Heart left ventricle (tissue), 16 donors: ENCODE results near the gene KLHL29. TPM values are rescaled to one million over a fixed set of nuclear protein-coding genes. Genes with fewer than 3 reads are reported as not detected.

Source experiments
- ATAC-seq, 4 donors: fragments of 200-7000 bp; cut with Tn5 transposase; one replicate each; pipeline ENCODE4 v1.9.1; 2020 to 2022; ENCODE audit warnings: moderate library complexity in 4 of 4, mild to moderate bottlenecking in 3 of 4, moderate number of reproducible peaks in 1 of 4
- DNase-seq, 5 donors: peaks; one replicate each; pipeline ENCODE4 v3.0.0-alpha.2; 2020
- H3K27ac ChIP-seq, 12 donors: fragments of 200-600 bp; sonication (generic) in 4 of 12; one replicate each; pipeline versions ENCODE4 v1.5.0 to v1.8.0; 2016 to 2022; ENCODE audit warnings: mild to moderate bottlenecking in 2 of 12
- H3K27me3 ChIP-seq, 9 donors: fragments of 200-600 bp; sonication (generic) in 2 of 9; one replicate each; pipeline versions ENCODE4 v1.5.1 to v1.8.0; 2016 to 2022; ENCODE audit warnings: mild to moderate bottlenecking in 3 of 9
- H3K36me3 ChIP-seq, 9 donors: fragments of 200-600 bp; sonication (generic) in 2 of 9; one replicate each; pipeline versions ENCODE4 v1.5.0 to v1.8.0; 2018 to 2022; ENCODE audit warnings: mild to moderate bottlenecking in 2 of 9
- H3K4me1 ChIP-seq, 12 donors: fragments of 200-600 bp; sonication (generic) in 4 of 12; one replicate each; pipeline versions ENCODE4 v1.5.0 to v1.8.0; 2016 to 2022; ENCODE audit warnings: mild to moderate bottlenecking in 3 of 12
- H3K4me3 ChIP-seq, 12 donors: fragments of 200-600 bp; sonication (generic) in 4 of 12; one replicate each; pipeline versions ENCODE4 v1.5.0 to v1.8.0; 2017 to 2022; ENCODE audit warnings: mild to moderate bottlenecking in 9 of 12, moderate library complexity in 4 of 12
- H3K9me3 ChIP-seq, 12 donors: fragments of 200-600 bp; sonication (generic) in 4 of 12; one replicate each; pipeline versions ENCODE4 v1.5.0 to v1.8.0; 2016 to 2022; ENCODE audit warnings: mild to moderate bottlenecking in 1 of 12
- POLR2A ChIP-seq, 2 donors: fragments of 450-650 bp; IDR thresholded peaks; one replicate each; pipeline ENCODE4 v1.6.1; 2017; ENCODE audit warnings: antibody characterized with exemption in 2 of 2, mild to moderate bottlenecking in 2 of 2, moderate library complexity in 2 of 2
- WGBS, 4 donors: extraction: QIAGEN DNeasy Blood & Tissue Kit in 2 of 4; methylation state at CpG; one replicate each; pipeline versions ENCODE4 v1.1.5 to v1.1.7; 2013 to 2018; 5-methylcytosine and 5-hydroxymethylcytosine counted together
- intact Hi-C, 10 donors: fragments of 100-400 bp; cut with DNase I; formaldehyde crosslinking; loops; one replicate each; pipeline versions ENCODE4 v1.11.1 to v1.14.2; 2022
- polyA plus RNA-seq, 2 donors: library from polyadenylated mRNA; stranded (reverse); fragments of 200-250 nt; gene quantifications; one replicate each; pipeline ENCODE4 v1.2.3, GENCODE V29; 2013
- total RNA-seq, 9 donors: library from RNA; depleted of rRNA in 2 of 9; stranded (reverse); fragments of >200 nt in 2 of 9; fragmentation: NEBNext Ultra II Directional in 3 of 9; extraction: Animal tissue kit (Norgen Biotek cat#: 25700) in 3 of 9; gene quantifications; one replicate each; pipeline versions ENCODE4 v1.1.0 to v1.2.4, GENCODE V29; 2016 to 2023
- TF ChIP-seq, protein P1 (sequence below), 12 donors: fragments of 200-600 bp; sonication (generic) in 4 of 12; IDR thresholded peaks; one replicate each; pipeline versions ENCODE4 v1.5.0 to v1.8.0; 2018 to 2022; ENCODE audit warnings: antibody characterized with exemption in 12 of 12, mild to moderate bottlenecking in 5 of 12
- donor health status: ischemic (EF 13 %, LVEDD 7.1; RV severe dilation, severe dysfunction).
- donor health status: healthy with polysubstance abuse.
- donor health status: DM: no; HTN: yes; CAD: no.
- donor health status: DM: no; HTN: no; CAD: no.
- donor health status: ischemic (EF 25% LVEDD 6.9; RV normal size, moderate dysfunction).
- donor health status: ischemic (EF 25% LVEDD 5.7; RV mildly dilated, moderate dysfunction).
- donor health status: healthy.
- donor health status: DM: yes; HTN: yes; CAD: no.
- donor health status: ischemic (EF 35%, LVEDD 5.7; RV mildly dilated, moderate dysfunction).
- donor health status: nonischemic (EF 11% LVEDD 7.7; RV severe dilation, severe dysfunction).
- donor health status: DM: yes; HTN: yes; CAD: no.
- donor health status: PGD.
- donor health status: ischemic (EF 29% LVEDD 5.4; RV normal size, mild dysfunction).
- donor health status: nonischemic (EF 23%, LVEDD 6.1; RV moderate dilation, normal function).

Gene KLHL29
- total and polyA plus RNA-seq, 11 donors, result 0.74 to 2.7 (median 1.1) TPM

DNA sequence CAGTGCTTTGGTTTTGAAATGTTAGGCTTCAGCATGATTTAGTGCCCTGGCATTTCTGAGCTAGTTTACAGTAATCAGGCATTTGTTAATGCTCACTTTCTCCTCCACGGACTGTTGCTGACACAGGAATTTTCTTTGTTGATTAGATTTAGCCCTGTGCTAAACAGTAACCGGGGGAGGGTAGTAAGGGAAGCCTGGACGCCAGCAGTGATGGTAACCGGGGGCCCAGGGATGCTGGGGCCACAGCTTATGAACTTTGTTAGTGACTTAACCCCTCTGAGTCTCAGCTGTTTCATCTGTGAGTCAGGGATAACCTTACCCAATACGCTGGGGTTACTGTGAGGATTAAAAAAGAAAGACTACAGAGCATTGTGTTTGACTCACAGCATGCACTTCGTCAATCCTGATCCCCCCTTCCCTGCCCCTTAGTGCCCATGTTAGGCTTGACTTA lies 33.5 kb downstream of the KLHL29 start:
- intact Hi-C loops, result loop anchor here in 1 of 10 donors (10.0 kb wide), 1 partner anchor 136 kb away; no protein-coding TSS in a partner anchor
- Histone ChIP-seq H3K9me3 (no peaks in the 10 kb centered on the region), H3K27ac (peak overlapping the region in 1 of 12 donors; percentile 70), H3K4me3 (no peak overlapping the region), H3K27me3 (no peaks in the 10 kb centered on the region), H3K36me3 (no peaks in the 10 kb centered on the region), H3K4me1 (peaks cover 0 to 5% (median 0%) of the 10 kb centered on the region in 12 donors)
- TF ChIP-seq, protein P1, sequence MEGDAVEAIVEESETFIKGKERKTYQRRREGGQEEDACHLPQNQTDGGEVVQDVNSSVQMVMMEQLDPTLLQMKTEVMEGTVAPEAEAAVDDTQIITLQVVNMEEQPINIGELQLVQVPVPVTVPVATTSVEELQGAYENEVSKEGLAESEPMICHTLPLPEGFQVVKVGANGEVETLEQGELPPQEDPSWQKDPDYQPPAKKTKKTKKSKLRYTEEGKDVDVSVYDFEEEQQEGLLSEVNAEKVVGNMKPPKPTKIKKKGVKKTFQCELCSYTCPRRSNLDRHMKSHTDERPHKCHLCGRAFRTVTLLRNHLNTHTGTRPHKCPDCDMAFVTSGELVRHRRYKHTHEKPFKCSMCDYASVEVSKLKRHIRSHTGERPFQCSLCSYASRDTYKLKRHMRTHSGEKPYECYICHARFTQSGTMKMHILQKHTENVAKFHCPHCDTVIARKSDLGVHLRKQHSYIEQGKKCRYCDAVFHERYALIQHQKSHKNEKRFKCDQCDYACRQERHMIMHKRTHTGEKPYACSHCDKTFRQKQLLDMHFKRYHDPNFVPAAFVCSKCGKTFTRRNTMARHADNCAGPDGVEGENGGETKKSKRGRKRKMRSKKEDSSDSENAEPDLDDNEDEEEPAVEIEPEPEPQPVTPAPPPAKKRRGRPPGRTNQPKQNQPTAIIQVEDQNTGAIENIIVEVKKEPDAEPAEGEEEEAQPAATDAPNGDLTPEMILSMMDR (IDR thresholded peaks at IDR 0.05), result no peak
- TF ChIP-seq POLR2A (IDR thresholded peaks at IDR 0.05), result no peak
- DNase-seq (no peak), ATAC-seq (no peak)
- 66 to 73% (median 67%) methylated on average over 6 of the region's 6 CpGs for WGBS, 4 donors

DNA sequence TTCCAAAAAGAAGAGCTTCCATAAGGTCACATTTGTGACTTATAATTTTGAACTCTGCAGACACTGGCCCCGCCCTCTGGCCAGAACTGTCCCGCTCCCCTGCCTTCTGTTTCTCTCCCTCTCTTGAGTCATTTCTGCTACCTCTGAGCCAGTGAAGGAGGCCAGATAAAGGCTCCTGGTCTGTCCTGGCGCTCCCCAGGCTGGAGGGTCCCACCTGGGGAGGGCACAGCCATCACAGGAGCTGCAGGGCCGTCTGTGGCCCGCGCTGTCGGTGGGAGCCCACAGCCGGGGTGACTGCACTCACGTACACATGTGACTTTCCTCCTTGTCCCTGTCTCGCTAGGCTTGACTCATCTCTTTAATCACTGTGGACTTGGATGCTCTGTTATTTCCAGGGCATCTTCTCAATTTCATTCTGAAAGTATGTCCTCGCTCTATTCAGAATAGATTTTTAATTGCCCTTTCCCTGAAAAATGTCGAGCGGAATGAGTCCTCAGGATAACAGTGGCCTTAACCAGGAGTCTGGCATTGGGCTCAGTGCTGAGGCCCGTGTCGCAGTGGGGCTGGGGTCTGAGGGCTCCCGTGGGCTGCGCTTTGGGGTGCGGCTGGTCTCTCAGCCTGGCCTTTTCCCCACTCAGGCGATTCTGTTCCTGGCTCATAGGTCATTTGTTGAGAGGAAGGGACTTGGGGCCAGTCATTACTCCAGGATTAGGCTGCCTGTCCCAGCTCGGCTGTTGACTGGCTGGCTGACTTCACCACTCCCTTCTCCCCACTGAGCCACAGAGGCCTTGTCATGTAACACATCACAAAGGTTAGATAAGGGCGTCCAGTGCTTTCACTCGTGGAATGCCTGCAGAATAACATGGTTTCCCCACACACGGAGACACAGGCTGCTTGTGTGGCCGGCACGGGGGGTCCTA lies 34.5 kb downstream of the KLHL29 start:
- Histone ChIP-seq H3K36me3 (no peaks in the 10 kb centered on the region), H3K4me1 (peaks cover 0 to 5% (median 0%) of the 10 kb centered on the region in 12 donors), H3K4me3 (no peak overlapping the region), H3K9me3 (no peaks in the 10 kb centered on the region), H3K27me3 (no peaks in the 10 kb centered on the region), H3K27ac (peak overlapping the region in 1 of 12 donors; percentile 70)
- intact Hi-C loops, result loop anchor here in 1 of 10 donors (10.0 kb wide), 1 partner anchor 135 kb away; no protein-coding TSS in a partner anchor
- ATAC-seq, result no peak
- WGBS, 4 donors, result 86 to 92% (median 88%) methylated on average over 25 of the region's 25 CpGs
- TF ChIP-seq, protein P1 (IDR thresholded peaks at IDR 0.05), result no peak
- no peak for TF ChIP-seq POLR2A (IDR thresholded peaks at IDR 0.05)
- no peak for DNase-seq

DNA sequence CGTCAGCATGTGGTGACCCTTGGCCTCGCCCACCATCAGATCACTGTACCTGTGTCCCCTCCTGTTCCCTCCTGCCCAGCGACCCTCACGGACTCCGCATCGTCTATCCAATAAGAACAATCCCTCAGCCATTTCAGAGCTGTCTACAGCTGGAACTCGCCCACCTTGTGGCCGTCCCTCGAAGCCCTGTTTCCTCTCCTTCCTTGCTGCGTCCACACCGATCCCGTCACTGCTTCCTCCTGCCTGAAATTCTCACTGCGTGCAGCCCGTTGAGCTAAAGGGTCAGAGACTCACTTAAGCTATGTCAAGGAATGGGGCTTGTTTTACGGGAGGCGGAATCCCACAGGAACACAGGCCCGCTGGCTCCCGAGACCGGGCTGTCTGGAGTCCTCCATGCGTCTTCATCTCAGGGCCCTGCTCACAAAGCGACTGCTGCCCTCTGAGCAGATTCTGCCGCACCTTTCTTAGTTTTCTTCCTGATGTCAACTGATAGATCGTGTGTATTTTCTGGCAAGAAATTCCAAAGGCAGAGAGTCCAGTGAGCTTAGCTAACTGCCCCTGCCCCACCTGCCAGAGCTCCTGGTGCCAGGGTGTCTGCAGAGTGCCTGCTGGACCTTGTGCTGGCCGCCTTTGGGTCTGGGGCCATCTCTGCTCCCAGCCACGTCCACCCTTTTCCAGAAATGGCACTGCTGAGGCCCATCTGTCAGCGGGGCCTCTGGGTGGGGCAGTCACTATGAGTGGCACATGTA lies 35.3 kb downstream of the KLHL29 start:
- intact Hi-C loops, result no loop called here
- DNase-seq, result peak in 1 of 5 donors; percentile 12
- WGBS, 4 donors, result 89 to 92% (median 90%) methylated on average over 26 of the region's 26 CpGs

More for the DNA sequence above, 35.3 kb downstream of the KLHL29 start:
- Histone ChIP-seq H3K4me3 (no peak overlapping the region), H3K4me1 (peaks cover 0 to 6% (median under 1%) of the 10 kb centered on the region in 12 donors), H3K27ac (no peak overlapping the region), H3K27me3 (no peaks in the 10 kb centered on the region), H3K9me3 (no peaks in the 10 kb centered on the region), H3K36me3 (no peaks in the 10 kb centered on the region)
- ATAC-seq, result no peak
- TF ChIP-seq, protein P1 (IDR thresholded peaks at IDR 0.05), result no peak
- TF ChIP-seq POLR2A (IDR thresholded peaks at IDR 0.05), result no peak
